Measurements from ENCODE around the gene STBD1. TPM values are rescaled to one million over a fixed set of nuclear protein-coding genes. Genes with fewer than 3 reads are reported as not detected.

Gene STBD1
- polyA plus RNA-seq, 1 of the 3 experiments (the other 2 are of a cell fraction): 1.6 TPM

DNA sequence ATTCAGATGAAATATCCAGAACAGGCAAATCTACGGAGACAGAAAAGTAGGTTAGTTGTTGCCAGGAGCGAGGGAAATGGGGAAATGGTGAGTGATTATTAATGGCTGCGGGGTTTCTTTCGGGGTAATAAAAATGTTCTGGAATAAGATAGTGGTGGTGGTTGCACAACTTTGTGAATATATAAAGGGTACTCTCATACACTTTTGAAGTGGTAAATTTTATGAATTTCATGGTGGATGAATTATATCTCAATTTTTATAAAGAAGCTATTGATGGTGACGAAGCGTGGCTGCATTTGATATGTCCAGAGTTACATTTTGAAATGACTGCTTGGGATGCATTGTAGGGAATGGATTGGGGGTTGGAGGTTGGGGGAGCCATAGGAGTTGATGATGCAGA is 38.7 kb upstream of the STBD1 start:
- Histone ChIP-seq H3K4me1 (ENCODE audit: control insufficient read depth in 1 of 2, insufficient read depth in 2 of 2, low read depth in 1 of 2, low read length in 1 of 2) (no peaks in the 10 kb centered on the region), H3K79me2 (ENCODE audit: insufficient read depth) (no peaks in the 10 kb centered on the region), H3F3A (replicated peaks; ENCODE audit: insufficient read depth) (no peaks in the 10 kb centered on the region), H3K27me3 (ENCODE audit: insufficient read depth) (no peaks in the 10 kb centered on the region; the same call in 1 of the 2 replicates), H3K9ac (no peak overlapping the region), H3K9me2 (no peaks in the 10 kb centered on the region), H2AFZ (ENCODE audit: low read depth) (no peak overlapping the region), H3K36me3 (replicated peaks in 1 of 2; ENCODE audit: control insufficient read depth in 1 of 2, insufficient read depth in 2 of 2, low read length in 1 of 2) (no peaks in the 10 kb centered on the region), H3K27ac (ENCODE audit: low read depth in 2 of 2, low read length in 1 of 2) (no peak overlapping the region), H3K9me3 (no peaks in the 10 kb centered on the region), H3K4me2 (no peak overlapping the region), H4K20me1 (ENCODE audit: insufficient read depth) (no peaks in the 10 kb centered on the region), H3K4me3 (ENCODE audit: low read depth in 2 of 2, low read length in 1 of 2) (no peak overlapping the region)
- POLR2A ChIA-PET: no interaction called here
- TF ChIP-seq, protein P1, sequence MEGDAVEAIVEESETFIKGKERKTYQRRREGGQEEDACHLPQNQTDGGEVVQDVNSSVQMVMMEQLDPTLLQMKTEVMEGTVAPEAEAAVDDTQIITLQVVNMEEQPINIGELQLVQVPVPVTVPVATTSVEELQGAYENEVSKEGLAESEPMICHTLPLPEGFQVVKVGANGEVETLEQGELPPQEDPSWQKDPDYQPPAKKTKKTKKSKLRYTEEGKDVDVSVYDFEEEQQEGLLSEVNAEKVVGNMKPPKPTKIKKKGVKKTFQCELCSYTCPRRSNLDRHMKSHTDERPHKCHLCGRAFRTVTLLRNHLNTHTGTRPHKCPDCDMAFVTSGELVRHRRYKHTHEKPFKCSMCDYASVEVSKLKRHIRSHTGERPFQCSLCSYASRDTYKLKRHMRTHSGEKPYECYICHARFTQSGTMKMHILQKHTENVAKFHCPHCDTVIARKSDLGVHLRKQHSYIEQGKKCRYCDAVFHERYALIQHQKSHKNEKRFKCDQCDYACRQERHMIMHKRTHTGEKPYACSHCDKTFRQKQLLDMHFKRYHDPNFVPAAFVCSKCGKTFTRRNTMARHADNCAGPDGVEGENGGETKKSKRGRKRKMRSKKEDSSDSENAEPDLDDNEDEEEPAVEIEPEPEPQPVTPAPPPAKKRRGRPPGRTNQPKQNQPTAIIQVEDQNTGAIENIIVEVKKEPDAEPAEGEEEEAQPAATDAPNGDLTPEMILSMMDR (IDR thresholded peaks at IDR 0.05): no peak
- TF ChIP-seq TAF1 (IDR thresholded peaks at IDR 0.05; ENCODE audit: borderline replicate concordance, low read depth, low read length): no peak
- TF ChIP-seq SMC3 (IDR thresholded peaks at IDR 0.05; ENCODE audit: low read depth, low read length): no peak
- TF ChIP-seq SIN3A (IDR thresholded peaks at IDR 0.05; ENCODE audit: borderline replicate concordance, low read depth, low read length): no peak
- TF ChIP-seq ELF1 (IDR thresholded peaks at IDR 0.05): no peak
- no peak for TF ChIP-seq FOXM1 (IDR thresholded peaks at IDR 0.05; ENCODE audit: low read depth)
- TF ChIP-seq RCOR1 (IDR thresholded peaks at IDR 0.05; ENCODE audit: low read length): no peak
- TF ChIP-seq, protein P2, sequence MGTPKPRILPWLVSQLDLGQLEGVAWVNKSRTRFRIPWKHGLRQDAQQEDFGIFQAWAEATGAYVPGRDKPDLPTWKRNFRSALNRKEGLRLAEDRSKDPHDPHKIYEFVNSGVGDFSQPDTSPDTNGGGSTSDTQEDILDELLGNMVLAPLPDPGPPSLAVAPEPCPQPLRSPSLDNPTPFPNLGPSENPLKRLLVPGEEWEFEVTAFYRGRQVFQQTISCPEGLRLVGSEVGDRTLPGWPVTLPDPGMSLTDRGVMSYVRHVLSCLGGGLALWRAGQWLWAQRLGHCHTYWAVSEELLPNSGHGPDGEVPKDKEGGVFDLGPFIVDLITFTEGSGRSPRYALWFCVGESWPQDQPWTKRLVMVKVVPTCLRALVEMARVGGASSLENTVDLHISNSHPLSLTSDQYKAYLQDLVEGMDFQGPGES (IDR thresholded peaks at IDR 0.05; ENCODE audit: low read depth, low read length): no peak
- no peak for TF ChIP-seq REST (IDR thresholded peaks at IDR 0.05; ENCODE audit: low read depth, low read length)
- no peak for TF ChIP-seq NRF1 (IDR thresholded peaks at IDR 0.05; ENCODE audit: low read depth, low read length)
- TF ChIP-seq EP300 (IDR thresholded peaks at IDR 0.05; ENCODE audit: borderline replicate concordance in 1 of 2, low read depth in 1 of 2, low read length in 1 of 2): no peak
- no peak for TF ChIP-seq EZH2phosphoT487 (IDR thresholded peaks at IDR 0.05; ENCODE audit: borderline replicate concordance, low read depth)
- no peak for TF ChIP-seq FOSL2 (IDR thresholded peaks at IDR 0.05; ENCODE audit: borderline replicate concordance, low read depth)
- TF ChIP-seq JUND (IDR thresholded peaks at IDR 0.05): no peak
- no peak for TF ChIP-seq NFIC (IDR thresholded peaks at IDR 0.05; ENCODE audit: borderline replicate concordance)
- TF ChIP-seq TEAD4 (IDR thresholded peaks at IDR 0.05; ENCODE audit: borderline replicate concordance, insufficient read depth): no peak
- 86% methylated on average over 6 of the region's 6 CpGs for WGBS (ENCODE audit: low lambda C conversion rate)
- CTCF ChIA-PET: no interaction called here
- no peak for DNase-seq
